B cell (primary cell): ENCODE data around the gene SIRPB2. TPM values are rescaled to one million over a fixed set of nuclear protein-coding genes. Genes with fewer than 3 reads are reported as not detected.

Experiments
- ATAC-seq: fragments of 200-7000 bp; cut with Tn5 transposase; one replicate; pipeline ENCODE4 v1.10.0; 2021; ENCODE audit warnings: low read depth, mild to moderate bottlenecking, moderate number of reproducible peaks, moderate library complexity
- CTCF ChIA-PET: fragments of 350-600 bp; sonication (Branson Sonifier 250); formaldehyde crosslinking; loops from one replicate; lab custom pipeline; 2021; ENCODE audit warnings: antibody characterized with exemption, inconsistent platforms; lab: Charles Lee
- POLR2A ChIA-PET: fragments of 350-600 bp; sonication (Branson Sonifier 250); formaldehyde crosslinking; loops from one replicate; lab custom pipeline; 2021; ENCODE audit warnings: antibody characterized with exemption; lab: Charles Lee
- DNase-seq: peaks from one replicate; pipeline ENCODE4 v3.0.0; 2013
- H2AFZ ChIP-seq: 2 replicates; pipeline ENCODE4 v1.6.1; 2012; ENCODE audit warnings: mild to moderate bottlenecking, low read depth, low read length; ENCODE audit not compliant: insufficient read depth, poor library complexity, severe bottlenecking
- H3K27ac ChIP-seq, 2 donors: 1 replicate in 1 of 2; 2 replicates in 1 of 2; pipeline ENCODE4 v1.5.1; 2012 to 2013; ENCODE audit warnings: low read length in 2 of 2, mild to moderate bottlenecking in 2 of 2, moderate library complexity in 1 of 2
- H3K27me3 ChIP-seq, 4 experiments: fragments of 200-600 bp in 1 of 4; sonication (generic) in 1 of 4; replicated peaks in 1 of 4; 1 replicate in 2 of 4; 2 replicates in 2 of 4; pipeline versions ENCODE4 v1.6.1 to v1.7.0; 2013 to 2016; ENCODE audit warnings: low read length in 3 of 4, mild to moderate bottlenecking in 2 of 4, mixed read lengths in 1 of 4, moderate library complexity in 1 of 4; ENCODE audit not compliant: insufficient read depth in 4 of 4, control insufficient read depth in 3 of 4; ENCODE audit errors: control extremely low read depth in 1 of 4
- H3K36me3 ChIP-seq, 2 experiments: replicated peaks in 1 of 2; 1 replicate in 1 of 2; 2 replicates in 1 of 2; pipeline versions ENCODE4 v1.6.1 to v1.7.1; 2013; ENCODE audit warnings: low read length in 1 of 2; ENCODE audit not compliant: insufficient read depth in 2 of 2, control insufficient read depth in 1 of 2; ENCODE audit errors: control extremely low read depth in 1 of 2, extremely low read depth in 1 of 2
- H3K4me1 ChIP-seq, 2 donors: fragments of 200-600 bp in 1 of 2; sonication (generic) in 1 of 2; 1 replicate in 1 of 2; 2 replicates in 1 of 2; pipeline versions ENCODE4 v1.5.1 to v1.6.1; 2013 to 2017; ENCODE audit warnings: low read length in 2 of 2; ENCODE audit not compliant: control insufficient read depth in 2 of 2, insufficient read depth in 2 of 2
- H3K4me2 ChIP-seq: replicated peaks from 2 replicates; pipeline ENCODE3; 2012; ENCODE audit warnings: mild to moderate bottlenecking, low read depth, low read length; ENCODE audit not compliant: poor library complexity, severe bottlenecking
- H3K4me3 ChIP-seq, 5 experiments: fragments of 200-600 bp in 1 of 5; sonication (generic) in 1 of 5; 1 replicate in 3 of 5; 2 replicates in 2 of 5; pipeline versions ENCODE4 v1.5.1 to v1.7.0; 2011 to 2016; ENCODE audit warnings: low read length in 4 of 5, mild to moderate bottlenecking in 4 of 5, low read depth in 2 of 5, control low read depth in 1 of 5, moderate library complexity in 1 of 5; ENCODE audit not compliant: insufficient read depth in 1 of 5; ENCODE audit errors: control extremely low read depth in 1 of 5, extremely low read depth in 1 of 5
- H3K79me2 ChIP-seq: fragments of 200-600 bp; sonication (generic); one replicate; pipeline ENCODE4 v1.6.0; 2016; ENCODE audit warnings: low read length; ENCODE audit not compliant: control insufficient read depth, insufficient read depth
- H3K9ac ChIP-seq: fragments of 200-600 bp; sonication (generic); 2 replicates; pipeline ENCODE4 v1.6.1; 2017; ENCODE audit warnings: mild to moderate bottlenecking, low read length, moderate library complexity
- H3K9me3 ChIP-seq, 3 donors: one replicate each; pipeline versions ENCODE4 v1.6.1 to v1.7.1; 2013; ENCODE audit warnings: low read length in 2 of 3; ENCODE audit not compliant: control insufficient read depth in 2 of 3, insufficient read depth in 1 of 3; ENCODE audit errors: control extremely low read depth in 1 of 3
- H4K20me1 ChIP-seq: 2 replicates; pipeline ENCODE4 v1.6.0; 2012; ENCODE audit warnings: mild to moderate bottlenecking, low read length; ENCODE audit not compliant: insufficient read depth, control insufficient read depth, poor library complexity, severe bottlenecking
- H3K27ac Mint-ChIP-seq: one replicate; pipeline ENCODE4 v1.8.0; 2021; ENCODE audit warnings: mixed read lengths
- H3K27me3 Mint-ChIP-seq: one replicate; pipeline ENCODE4 v1.8.0; 2021; ENCODE audit warnings: mixed read lengths
- H3K4me1 Mint-ChIP-seq: one replicate; pipeline ENCODE4 v1.8.0; 2021; ENCODE audit warnings: mixed read lengths
- H3K4me3 Mint-ChIP-seq: one replicate; pipeline ENCODE4 v1.8.0; 2021; ENCODE audit warnings: mixed read lengths
- H3K9me3 Mint-ChIP-seq: one replicate; pipeline ENCODE4 v1.8.0; 2022; ENCODE audit warnings: mixed read lengths; ENCODE audit not compliant: insufficient read depth
- EZH2 ChIP-seq: IDR thresholded peaks from 2 replicates; pipeline ENCODE4 v1.6.1; 2012; ENCODE audit warnings: borderline replicate concordance, low read depth, mild to moderate bottlenecking, moderate library complexity, low read length; ENCODE audit not compliant: insufficient read depth, poor library complexity, severe bottlenecking
- whole genome bisulfite sequencing: methylation state at CpG from one replicate; pipeline ENCODE4 v1.1.5; 2013; ENCODE audit warnings: missing lambda C conversion rate; ENCODE audit not compliant: insufficient coverage; 5-methylcytosine and 5-hydroxymethylcytosine counted together
- intact Hi-C: fragments of 100-400 bp; cut with micrococcal nuclease; formaldehyde crosslinking; loops from one replicate; pipeline ENCODE4 v1.10.0; 2022
- polyA plus RNA-seq: library from polyadenylated mRNA; depleted of rRNA; stranded (reverse); fragments of >200 nt; gene quantifications from 2 replicates; pipeline ENCODE4 v1.2.3, GENCODE V29; 2012
- total RNA-seq, 2 donors: library from RNA; stranded (reverse); fragments of 120-200 nt in 1 of 2; gene quantifications; 1 replicate in 1 of 2; 2 replicates in 1 of 2; pipeline versions ENCODE4 v1.2.3 to v1.2.4, GENCODE V29; 2013 to 2022
- TF ChIP-seq, protein P1 (sequence below): fragments of 200-600 bp; IDR thresholded peaks from one replicate; pipeline ENCODE4 v1.8.0; 2022; ENCODE audit warnings: antibody characterized with exemption, mild to moderate bottlenecking

SIRPB2 gene
- total and polyA plus RNA-seq, 2 donors (not counting 1 experiment from before 2014, with no cell fraction given), result 0.51 TPM; not detected in 1

DNA sequence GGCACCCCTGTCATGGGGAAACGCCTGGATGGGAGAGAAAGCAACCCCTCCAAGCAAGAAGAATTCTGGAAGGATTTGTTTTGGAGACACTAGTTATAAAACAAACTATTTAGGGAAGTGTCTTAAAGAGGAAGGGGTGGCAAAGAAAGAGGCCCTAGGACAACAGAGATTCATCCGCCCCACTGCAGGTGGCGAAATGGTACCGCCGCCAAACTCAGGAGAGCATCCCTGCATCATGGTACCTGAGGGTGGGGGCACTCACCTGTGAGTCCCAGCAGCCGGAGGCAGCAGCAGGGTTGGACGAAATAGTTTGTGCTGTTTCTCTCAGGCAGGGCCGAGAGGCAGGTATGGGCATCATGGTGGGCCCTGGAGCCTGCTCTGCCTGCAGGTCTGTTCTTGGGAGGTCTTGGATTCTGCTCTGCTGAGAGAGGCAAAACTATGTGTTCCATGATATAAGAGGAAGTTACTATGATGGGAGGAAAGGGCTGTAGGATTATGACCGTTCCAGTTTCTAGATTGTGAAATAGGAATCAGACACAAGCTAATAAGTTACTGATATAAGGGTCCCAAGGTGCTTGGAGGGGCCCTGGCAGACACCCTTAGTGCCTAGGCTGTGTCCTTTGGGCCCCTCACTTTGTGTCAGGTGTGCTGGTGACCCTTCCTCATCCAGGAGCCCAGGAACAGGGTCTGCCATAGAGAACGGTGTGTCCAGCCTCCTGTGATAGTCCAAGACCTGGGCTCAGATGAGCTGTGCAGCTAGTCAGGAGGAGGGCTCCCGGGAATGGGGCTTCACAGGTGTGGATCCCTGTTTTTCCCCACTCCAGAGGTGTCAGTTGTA, 45.9 kb upstream of the SIRPB2 start:
- 79% methylated on average over 10 of the region's 11 CpGs for WGBS
- Histone ChIP-seq H3K4me1 (peaks cover 37 to 38% of the 10 kb centered on the region in 2 donors), H3K4me3 (peak overlapping the region in 4 of 5 experiments; percentile 0 to 47 (median 30)), H3K9me3 (no peaks in the 10 kb centered on the region), H3K27ac (peak overlapping the region; percentile 11 to 57), H3K36me3 (no peaks in the 10 kb centered on the region), H2AFZ (peak overlapping the region; percentile 40), H3K79me2 (no peaks in the 10 kb centered on the region), H3K27me3 (no peaks in the 10 kb centered on the region), H3K9ac (peak overlapping the region; percentile 44), H3K4me2 (peak overlapping the region; percentile 73), H4K20me1 (no peaks in the 10 kb centered on the region)
- no peak for TF ChIP-seq EZH2
- TF ChIP-seq, protein P1, sequence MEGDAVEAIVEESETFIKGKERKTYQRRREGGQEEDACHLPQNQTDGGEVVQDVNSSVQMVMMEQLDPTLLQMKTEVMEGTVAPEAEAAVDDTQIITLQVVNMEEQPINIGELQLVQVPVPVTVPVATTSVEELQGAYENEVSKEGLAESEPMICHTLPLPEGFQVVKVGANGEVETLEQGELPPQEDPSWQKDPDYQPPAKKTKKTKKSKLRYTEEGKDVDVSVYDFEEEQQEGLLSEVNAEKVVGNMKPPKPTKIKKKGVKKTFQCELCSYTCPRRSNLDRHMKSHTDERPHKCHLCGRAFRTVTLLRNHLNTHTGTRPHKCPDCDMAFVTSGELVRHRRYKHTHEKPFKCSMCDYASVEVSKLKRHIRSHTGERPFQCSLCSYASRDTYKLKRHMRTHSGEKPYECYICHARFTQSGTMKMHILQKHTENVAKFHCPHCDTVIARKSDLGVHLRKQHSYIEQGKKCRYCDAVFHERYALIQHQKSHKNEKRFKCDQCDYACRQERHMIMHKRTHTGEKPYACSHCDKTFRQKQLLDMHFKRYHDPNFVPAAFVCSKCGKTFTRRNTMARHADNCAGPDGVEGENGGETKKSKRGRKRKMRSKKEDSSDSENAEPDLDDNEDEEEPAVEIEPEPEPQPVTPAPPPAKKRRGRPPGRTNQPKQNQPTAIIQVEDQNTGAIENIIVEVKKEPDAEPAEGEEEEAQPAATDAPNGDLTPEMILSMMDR, result no peak
- ChIA-PET CTCF (interaction anchor here (2.2 kb wide), 1 partner anchor 28 kb away, joined by 6 read pairs; no protein-coding TSS in a partner anchor), POLR2A (interaction anchor here (0.6 kb wide), 2 partner anchors 41 to 680 kb away, joined by 4 read pairs; no protein-coding TSS in a partner anchor)
- Mint-ChIP-seq H3K4me3 (peak overlapping the region; percentile 69), H3K27ac (peak overlapping the region; percentile 77), H3K27me3 (no peaks in the 10 kb centered on the region), H3K9me3 (no peaks in the 10 kb centered on the region), H3K4me1 (peaks cover 36% of the 10 kb centered on the region)
- intact Hi-C loops, result no loop called here
- ATAC-seq (no peak), DNase-seq (peak; percentile 9)
